Uterus (tissue), 2 donors: Measurements from ENCODE around the gene SARS1.

Experiments used
- POLR2A ChIP-seq, 2 donors: fragments of 450-650 bp; IDR thresholded peaks; one replicate each; pipeline ENCODE4 v1.6.1; 2016; ENCODE audit warnings: antibody characterized with exemption in 2 of 2, mild to moderate bottlenecking in 1 of 2, moderate library complexity in 1 of 2
- TF ChIP-seq, protein P1 (sequence below), 4 experiments: fragments of 200-600 bp in 2 of 4; fragments of 450-650 bp in 2 of 4; sonication (generic) in 2 of 4; IDR thresholded peaks; one replicate each; pipeline ENCODE4 v1.5.1; 2016 to 2019; ENCODE audit warnings: antibody characterized with exemption in 4 of 4, mild to moderate bottlenecking in 2 of 4, moderate library complexity in 1 of 4

DNA sequence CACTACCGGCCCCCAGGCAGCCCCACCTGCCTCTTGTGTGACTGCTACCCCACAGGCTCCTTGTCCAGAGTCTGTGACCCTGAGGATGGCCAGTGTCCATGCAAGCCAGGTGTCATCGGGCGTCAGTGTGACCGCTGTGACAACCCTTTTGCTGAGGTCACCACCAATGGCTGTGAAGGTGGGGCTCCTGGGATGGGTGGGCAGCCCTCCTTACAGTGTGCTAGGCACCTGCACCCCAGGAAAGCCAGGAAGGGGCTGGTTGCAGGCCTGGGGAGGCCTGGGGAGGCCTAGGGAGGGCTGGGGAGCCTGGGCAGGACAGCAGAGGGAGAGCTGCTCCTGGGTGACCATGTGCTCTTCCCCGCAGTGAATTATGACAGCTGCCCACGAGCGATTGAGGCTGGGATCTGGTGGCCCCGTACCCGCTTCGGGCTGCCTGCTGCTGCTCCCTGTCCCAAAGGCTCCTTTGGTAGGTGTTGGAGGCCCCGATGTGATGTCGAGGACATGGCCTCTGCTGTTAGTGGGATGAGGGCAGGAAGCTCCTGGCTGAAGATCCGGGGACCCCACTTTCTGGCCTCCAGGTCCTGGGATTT, 52.1 kb downstream of the SARS1 start:
- TF ChIP-seq, protein P1, sequence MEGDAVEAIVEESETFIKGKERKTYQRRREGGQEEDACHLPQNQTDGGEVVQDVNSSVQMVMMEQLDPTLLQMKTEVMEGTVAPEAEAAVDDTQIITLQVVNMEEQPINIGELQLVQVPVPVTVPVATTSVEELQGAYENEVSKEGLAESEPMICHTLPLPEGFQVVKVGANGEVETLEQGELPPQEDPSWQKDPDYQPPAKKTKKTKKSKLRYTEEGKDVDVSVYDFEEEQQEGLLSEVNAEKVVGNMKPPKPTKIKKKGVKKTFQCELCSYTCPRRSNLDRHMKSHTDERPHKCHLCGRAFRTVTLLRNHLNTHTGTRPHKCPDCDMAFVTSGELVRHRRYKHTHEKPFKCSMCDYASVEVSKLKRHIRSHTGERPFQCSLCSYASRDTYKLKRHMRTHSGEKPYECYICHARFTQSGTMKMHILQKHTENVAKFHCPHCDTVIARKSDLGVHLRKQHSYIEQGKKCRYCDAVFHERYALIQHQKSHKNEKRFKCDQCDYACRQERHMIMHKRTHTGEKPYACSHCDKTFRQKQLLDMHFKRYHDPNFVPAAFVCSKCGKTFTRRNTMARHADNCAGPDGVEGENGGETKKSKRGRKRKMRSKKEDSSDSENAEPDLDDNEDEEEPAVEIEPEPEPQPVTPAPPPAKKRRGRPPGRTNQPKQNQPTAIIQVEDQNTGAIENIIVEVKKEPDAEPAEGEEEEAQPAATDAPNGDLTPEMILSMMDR (IDR thresholded peaks at IDR 0.05): no peak
- TF ChIP-seq POLR2A (IDR thresholded peaks at IDR 0.05): no peak
